GM12872 (cell line): ENCODE results near the gene MINPP1.

Experiments
- TF ChIP-seq, protein P1 (sequence below): IDR thresholded peaks from 3 replicates; pipeline ENCODE4 v1.5.1; 2011; ENCODE audit warnings: low read depth, mild to moderate bottlenecking, low read length, moderate library complexity; ENCODE audit not compliant: insufficient read depth

The MINPP1 gene

DNA sequence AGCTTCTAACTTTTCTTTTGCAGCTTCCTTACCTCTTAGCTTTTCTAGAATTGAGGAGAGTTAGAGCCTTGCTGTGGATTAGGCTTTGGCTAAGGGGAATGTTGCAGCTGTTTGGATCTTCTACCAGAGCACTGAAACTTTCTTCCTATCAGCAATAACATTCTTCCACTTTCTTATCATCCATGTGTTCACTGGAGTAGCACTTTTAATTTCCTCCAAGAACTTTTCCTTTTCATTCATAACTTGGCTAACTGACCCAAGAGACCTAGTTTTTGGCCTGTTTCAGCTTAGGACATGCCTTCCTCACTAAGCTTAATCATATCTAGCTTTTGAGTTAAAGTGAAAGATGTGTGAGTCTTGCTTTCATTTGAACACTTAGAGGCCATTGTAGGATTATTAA is 19.6 kb downstream of the MINPP1 start:
- TF ChIP-seq, protein P1, sequence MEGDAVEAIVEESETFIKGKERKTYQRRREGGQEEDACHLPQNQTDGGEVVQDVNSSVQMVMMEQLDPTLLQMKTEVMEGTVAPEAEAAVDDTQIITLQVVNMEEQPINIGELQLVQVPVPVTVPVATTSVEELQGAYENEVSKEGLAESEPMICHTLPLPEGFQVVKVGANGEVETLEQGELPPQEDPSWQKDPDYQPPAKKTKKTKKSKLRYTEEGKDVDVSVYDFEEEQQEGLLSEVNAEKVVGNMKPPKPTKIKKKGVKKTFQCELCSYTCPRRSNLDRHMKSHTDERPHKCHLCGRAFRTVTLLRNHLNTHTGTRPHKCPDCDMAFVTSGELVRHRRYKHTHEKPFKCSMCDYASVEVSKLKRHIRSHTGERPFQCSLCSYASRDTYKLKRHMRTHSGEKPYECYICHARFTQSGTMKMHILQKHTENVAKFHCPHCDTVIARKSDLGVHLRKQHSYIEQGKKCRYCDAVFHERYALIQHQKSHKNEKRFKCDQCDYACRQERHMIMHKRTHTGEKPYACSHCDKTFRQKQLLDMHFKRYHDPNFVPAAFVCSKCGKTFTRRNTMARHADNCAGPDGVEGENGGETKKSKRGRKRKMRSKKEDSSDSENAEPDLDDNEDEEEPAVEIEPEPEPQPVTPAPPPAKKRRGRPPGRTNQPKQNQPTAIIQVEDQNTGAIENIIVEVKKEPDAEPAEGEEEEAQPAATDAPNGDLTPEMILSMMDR, result no peak

DNA sequence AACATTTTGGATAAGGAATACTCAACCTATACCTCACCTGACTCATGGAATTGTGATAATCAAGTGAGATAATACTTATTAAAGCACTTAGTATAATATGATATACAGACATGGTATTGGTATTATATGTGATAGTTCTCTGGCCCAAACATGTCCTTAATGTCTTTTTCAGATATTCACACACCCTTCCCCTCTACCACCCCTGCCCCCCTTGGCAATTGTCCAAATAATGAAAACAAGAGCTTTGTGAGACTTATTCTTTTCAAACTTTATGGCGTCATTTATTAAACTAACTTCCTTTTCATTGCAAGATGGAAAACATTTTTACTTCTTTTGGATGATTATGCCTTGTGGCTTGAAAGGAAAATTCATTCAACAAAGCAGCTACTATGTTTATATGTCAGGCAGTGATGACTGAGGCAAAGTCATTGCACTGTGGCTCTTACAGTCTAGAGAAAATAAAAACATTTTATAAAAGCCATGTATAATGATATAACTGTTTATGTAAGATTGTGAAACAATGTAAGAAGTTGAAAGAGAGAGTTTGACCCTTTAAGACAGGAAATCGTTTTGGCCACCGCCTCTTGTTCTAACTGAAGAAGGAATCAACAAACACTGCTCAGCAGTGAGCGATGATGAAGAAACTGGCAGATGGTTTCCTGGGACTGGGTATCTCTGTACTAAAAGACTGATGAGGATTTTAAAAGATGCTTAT is 27.4 kb downstream of the MINPP1 start:
- TF ChIP-seq, protein P1, result no peak

DNA sequence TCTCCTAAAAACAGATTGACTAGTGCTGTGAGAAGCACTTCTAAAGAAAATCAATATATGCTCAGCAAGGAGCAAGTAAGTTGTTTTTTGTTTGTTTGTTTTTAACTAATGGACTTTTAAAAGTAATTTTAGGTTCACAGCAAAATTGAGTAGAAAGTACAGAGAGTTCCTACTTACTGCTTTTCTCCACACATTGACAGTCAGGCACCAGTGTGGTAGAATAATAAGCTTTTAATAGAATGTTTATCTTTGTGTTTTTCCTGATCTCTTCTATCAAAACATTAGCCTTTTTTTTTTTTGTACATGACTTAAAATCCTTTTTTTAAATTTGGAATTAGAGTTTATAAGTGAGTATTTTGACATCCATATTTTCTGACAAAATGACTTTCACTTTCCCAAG is 28.0 kb downstream of the MINPP1 start:
- TF ChIP-seq, protein P1, result no peak

DNA sequence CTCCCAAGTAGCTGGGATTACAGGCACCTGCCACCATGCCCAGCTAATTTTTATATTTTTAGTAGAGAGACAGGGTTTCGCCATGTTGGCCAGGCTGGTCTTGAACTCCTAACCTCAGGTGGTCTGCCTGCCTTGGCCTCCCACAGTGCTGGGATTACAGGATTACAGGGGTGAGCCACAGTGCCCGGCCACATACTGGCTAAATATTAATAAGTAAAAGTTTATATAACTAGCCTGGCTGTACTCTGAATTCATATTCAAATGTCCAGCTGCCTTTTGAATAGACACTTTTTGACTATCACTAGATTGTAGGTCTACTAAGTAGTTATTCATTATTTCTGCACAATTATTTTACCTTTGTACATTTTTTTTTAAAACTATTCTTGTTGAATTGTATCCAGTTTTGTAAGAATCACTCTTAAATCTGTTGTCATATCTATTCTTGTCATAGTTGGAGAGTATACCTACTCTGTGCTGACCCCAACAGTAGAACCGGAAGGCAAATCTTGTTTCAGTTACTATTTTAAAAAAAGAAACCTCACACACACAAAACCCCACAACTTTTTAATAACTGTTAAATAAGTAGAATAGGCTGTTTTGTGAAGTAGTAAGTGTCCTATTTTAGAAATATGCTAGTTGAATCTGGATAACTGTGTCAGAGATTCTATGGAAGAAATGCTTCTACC is 29.6 kb downstream of the MINPP1 start:
- TF ChIP-seq, protein P1, result no peak

DNA sequence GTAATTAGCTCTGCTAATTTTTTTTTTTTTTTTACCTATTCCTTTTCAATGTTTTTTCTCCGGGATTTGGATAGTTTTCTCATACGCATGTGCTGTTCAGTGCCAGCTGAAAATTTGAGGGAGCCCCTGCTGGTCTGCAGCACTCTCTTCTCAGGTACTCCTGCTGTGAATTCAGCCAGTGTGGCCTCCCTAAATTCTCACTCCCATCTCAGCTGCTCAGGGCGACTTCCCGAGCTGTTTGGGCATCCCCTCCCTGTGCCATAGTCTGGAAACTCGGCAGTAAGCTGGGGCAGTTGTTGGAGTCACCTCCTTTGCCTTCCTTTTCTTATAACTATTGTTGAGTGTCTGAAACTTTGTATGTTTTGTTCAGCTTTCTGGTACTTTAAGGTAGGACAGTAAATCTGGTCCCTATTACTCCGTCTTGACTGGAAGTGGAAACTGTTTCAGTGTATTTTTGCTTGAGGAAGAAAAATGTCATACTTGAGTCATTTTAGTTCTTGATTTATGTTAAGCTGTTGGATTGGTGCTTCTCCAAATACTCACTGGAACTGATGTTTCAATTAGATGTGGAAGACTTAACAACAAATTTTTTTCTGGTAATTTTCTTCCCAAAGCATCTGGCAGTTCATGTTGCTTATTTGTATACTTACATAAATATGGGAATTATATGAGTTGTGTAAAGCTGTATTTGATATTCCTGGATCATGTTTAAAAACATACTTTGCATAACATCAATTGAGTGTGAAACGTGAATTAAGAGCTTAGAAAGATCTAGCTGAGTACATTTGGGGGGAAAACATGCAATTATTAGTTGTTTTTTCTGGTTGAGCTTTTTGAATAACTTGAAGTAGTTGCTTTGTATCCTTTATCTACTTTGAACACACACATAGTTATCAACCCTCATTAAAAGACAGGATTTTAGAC is 33.7 kb downstream of the MINPP1 start:
- TF ChIP-seq, protein P1, result no peak

GRCh38 chr10:87541114-87541513 is 36.4 kb downstream of the MINPP1 start:
- TF ChIP-seq, protein P1, result no peak

DNA sequence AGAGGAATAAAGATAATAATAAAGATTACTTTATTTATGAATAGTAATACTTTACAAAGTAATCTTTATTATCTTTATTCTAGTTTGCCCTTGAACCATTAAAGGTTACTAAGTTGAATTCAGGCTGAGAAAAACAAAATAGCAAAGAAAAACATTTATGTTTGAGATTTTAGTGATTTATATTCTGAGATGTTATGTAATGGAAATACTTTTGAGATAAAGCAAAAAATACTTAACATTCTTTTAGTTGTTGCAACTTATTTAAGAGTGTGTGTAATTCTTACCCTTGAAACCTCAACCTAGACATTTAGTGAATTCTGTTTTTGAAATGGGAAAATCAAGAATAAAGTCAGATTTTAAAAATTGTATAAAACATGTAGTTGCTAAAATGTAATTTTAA is 40.0 kb downstream of the MINPP1 start:
- TF ChIP-seq, protein P1, result no peak
